HG02610 (cell line): ENCODE results near the gene PIM1.
"Not testable (repeated sequence)": the region's sequence is repeated elsewhere in the genome, so short reads cannot be mapped to it uniquely, and the experiment has no call there.

Experiments
- ATAC-seq: cut with Tn5 transposase; IDR thresholded peaks from one replicate; pipeline ENCODE4 v1.9.1; 2021; ENCODE audit warnings: mild to moderate bottlenecking, moderate library complexity; ENCODE audit not compliant: unreplicated experiment

The PIM1 gene

GRCh38 chr6:37169496-37170272 is at the start of gene PIM1:
TSS of gene PIM1 (plus strand) at chr6:37170152. CDS start at chr6:37170576, 424 bp downstream.
- ATAC-seq = peak; percentile 74

DNA sequence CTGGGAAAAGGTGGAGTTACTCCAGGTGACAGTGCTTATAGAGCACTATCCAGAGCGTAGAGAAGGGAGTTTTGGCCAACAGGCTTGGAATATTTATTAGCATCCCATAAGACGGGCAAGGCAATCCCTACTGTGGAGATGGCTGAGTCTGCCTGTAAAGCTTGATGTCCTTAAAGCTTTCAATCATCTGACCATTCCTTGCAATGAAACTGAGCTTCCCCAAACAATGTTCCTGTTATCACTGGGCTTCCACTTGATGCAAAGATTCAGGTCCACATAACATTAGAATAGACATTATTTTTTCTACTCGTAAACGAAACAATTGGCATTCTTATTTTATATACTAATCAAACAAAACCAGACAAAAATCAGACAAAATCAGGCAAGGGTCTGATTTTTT is 48.4 kb upstream of the PIM1 start:
- no peak for ATAC-seq

DNA sequence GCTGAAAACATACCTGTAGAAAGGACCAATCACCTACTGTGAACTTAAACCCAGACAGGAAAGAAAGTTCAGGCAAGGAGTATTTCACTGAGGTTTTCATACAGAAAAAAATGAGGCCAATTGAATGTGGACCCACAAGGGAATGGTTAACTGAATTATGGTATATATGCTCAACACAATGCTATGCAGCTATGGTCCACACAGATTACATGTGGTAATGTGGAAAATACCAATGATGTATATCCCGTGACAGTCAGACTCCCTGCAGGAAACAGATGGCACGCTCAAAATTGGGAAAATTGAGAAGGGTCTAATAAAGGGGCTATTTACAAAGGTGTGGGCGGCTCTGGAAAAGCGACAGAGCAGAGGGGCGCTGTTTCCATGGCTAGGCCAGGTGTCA is 47.1 kb upstream of the PIM1 start:
- ATAC-seq = no peak

- ATAC-seq = no peak
Measured at GRCh38 chr6:37123957-37124729, 45.8 kb upstream of the PIM1 start.

DNA sequence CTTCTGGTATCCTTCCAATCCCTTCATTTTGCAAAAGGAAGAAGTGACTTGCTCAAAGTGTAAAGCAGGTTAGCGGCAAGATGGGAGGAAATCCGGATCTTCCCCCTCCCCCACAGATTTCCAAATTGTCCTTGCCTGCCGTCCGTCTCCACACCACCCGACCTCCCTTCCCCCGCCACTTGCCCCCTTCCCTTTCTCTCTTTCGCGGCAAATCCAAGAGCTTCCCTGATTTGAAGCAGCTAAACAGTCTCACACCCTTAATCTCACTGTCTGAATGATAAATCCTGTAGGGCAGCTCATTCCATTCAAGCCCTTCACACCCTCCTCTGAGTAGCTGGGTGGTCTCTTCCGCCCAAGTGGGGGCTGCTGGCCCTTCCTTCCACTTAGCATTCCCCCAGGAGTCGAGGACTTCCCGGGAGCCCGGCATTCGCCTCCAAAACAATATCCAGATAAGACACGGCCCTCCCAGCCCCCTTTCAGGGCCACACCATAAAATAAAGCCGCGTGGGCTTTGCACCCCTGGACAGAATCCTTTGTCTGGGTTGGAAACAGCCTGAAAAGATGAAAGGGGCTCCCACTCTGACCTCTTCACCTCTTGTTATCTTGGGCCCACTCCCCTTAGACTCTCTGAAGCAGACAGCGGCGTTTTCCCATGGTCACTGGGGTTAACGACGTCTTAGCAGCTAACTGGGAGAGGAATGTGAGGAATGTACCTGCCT is 44.0 kb upstream of the PIM1 start:
- ATAC-seq = no peak

GRCh38 chr6:37126493-37126958 is 43.4 kb upstream of the PIM1 start:
- no peak for ATAC-seq

GRCh38 chr6:37126961-37127616 is 42.9 kb upstream of the PIM1 start:
- ATAC-seq = no peak

- ATAC-seq = no peak
Measured at GRCh38 chr6:37127961-37128862, 41.7 kb upstream of the PIM1 start.

DNA sequence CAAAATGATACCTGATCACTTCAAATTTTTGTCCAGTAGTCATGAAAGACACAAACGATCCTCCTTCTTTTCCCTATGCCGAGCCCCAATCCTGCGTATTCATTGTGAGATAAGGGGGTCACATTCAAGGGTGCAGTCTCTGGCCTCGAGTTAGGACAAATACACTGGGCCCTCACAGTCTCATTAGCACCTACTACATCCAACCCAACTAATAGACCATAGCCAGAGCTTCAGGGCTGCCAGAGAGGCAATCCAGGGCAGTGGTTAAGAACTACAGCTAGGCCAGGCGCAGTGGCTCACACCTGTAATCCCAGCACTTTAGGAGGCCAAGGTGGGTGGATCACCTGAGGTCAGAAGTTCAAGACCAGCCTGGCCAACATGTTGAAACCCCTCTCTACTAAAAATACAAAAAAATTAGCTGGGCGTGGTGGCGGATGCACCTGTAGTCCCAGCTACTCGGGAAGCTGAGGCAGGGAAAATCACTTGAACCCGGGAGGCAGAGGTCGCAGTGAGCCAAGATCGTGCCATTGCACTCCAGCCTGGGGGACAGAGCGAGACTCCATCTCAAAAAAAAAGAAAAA is 41.0 kb upstream of the PIM1 start:
- not testable (repeated sequence) for ATAC-seq

GRCh38 chr6:37129566-37129965 is 40.4 kb upstream of the PIM1 start:
- ATAC-seq = no peak

DNA sequence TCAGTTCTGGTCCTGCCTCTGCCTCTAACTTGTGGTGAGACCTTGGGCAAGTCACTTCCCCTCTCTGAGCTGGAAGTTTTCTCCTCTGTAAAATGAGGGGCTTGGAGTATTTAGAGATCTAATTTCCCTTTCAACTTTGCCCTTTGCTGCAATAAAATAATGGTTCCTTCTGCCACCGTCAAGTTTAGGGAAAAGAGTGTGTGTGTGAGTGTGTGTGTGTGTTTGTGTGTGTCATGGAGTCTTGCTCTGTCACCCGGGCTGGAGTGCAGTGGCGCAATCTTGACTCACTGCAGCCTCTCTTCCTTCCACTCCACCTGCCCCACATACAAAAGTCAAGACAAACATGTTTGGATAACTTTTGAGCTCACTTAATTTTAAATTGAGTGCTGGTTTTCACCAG is 39.2 kb upstream of the PIM1 start:
- ATAC-seq = no peak

GRCh38 chr6:37131104-37131959 is 38.6 kb upstream of the PIM1 start:
- no peak for ATAC-seq

- no peak for ATAC-seq
Measured at GRCh38 chr6:37131960-37132253, 38.0 kb upstream of the PIM1 start.

- ATAC-seq = no peak
Measured at GRCh38 chr6:37134036-37134395, 35.9 kb upstream of the PIM1 start.

- no peak for ATAC-seq
Measured at GRCh38 chr6:37134396-37135191, 35.4 kb upstream of the PIM1 start.

- ATAC-seq = no peak
Measured at GRCh38 chr6:37135835-37136694, 33.9 kb upstream of the PIM1 start.

- ATAC-seq = no peak
Measured at GRCh38 chr6:37136821-37137200, 33.1 kb upstream of the PIM1 start.
